HCT116 (cell line): ENCODE measurements around the gene TEX29. TPM values are rescaled to one million over a fixed set of nuclear protein-coding genes. Genes with fewer than 3 reads are reported as not detected.

Source experiments
- ATAC-seq: fragments of 200-7000 bp; cut with Tn5 transposase; 2 replicates; pipeline ENCODE4 v1.9.1; 2020; ENCODE audit warnings: mild to moderate bottlenecking, moderate library complexity
- BruUV-seq: library from RNA; stranded (reverse); fragments of 400-500 nt; replicated peaks from 2 replicates; lab custom pipeline; 2021; lab: Mats Ljungman, UMichigan
- CTCF ChIA-PET: fragments of 300-600 bp; sonication (Branson Sonifier 250); formaldehyde crosslinking; loops from one replicate; lab custom pipeline; 2021; ENCODE audit warnings: antibody characterized with exemption; lab: Charles Lee
- POLR2A ChIA-PET: fragments of 300-600, 350-600 bp; sonication (Branson Sonifier 250); formaldehyde crosslinking; loops from one replicate; lab custom pipeline; 2021; ENCODE audit warnings: antibody characterized with exemption; lab: Charles Lee
- RAD21 ChIA-PET, 2 experiments: fragments of 300-600 bp; sonication (Branson Sonifier 250); formaldehyde crosslinking; loops; one replicate each; lab custom pipeline; 2023; ENCODE audit warnings: low total read pairs in 2 of 2; ENCODE audit not compliant: uncharacterized antibody in 2 of 2, unreplicated experiment in 2 of 2, low non-redundant PET in 1 of 2; lab: Charles Lee
- DNase-seq: peaks from one replicate; pipeline ENCODE4 v3.0.0-alpha.2; 2010; ENCODE audit warnings: low read depth, low spot score
- H2AFZ ChIP-seq: fragments of 200-600 bp; shearing (Covaris generic), sonication (generic); 2 replicates; pipeline ENCODE4 v1.6.1; 2017; ENCODE audit warnings: low read depth, mixed run types, mixed read lengths, antibody characterized with exemption, low read length; ENCODE audit not compliant: poor library complexity, severe bottlenecking
- H3K27ac ChIP-seq: 2 replicates; pipeline ENCODE4 v1.5.1; 2012; ENCODE audit warnings: low read depth, low read length
- H3K27me3 ChIP-seq: fragments of 200-600 bp; sonication (generic); 2 replicates; pipeline ENCODE4 v1.6.1; 2016; ENCODE audit warnings: mixed run types, low read length, mixed read lengths; ENCODE audit not compliant: insufficient read depth
- H3K36me3 ChIP-seq, 2 experiments: fragments of 200-500 bp in 1 of 2; fragments of 200-600 bp in 1 of 2; sonication (Bioruptor generic) in 1 of 2; sonication (generic) in 1 of 2; 2 replicates each; pipeline versions ENCODE4 v1.5.1 to v1.6.1; 2014 to 2016; ENCODE audit warnings: low read length in 2 of 2, inconsistent platforms in 1 of 2, mixed read lengths in 1 of 2, mixed run types in 1 of 2; ENCODE audit not compliant: insufficient read depth in 2 of 2, control insufficient read depth in 1 of 2
- H3K4me1 ChIP-seq, 2 experiments: fragments of 200-600 bp in 1 of 2; sonication (generic) in 1 of 2; 2 replicates each; pipeline versions ENCODE4 v1.5.1 to v1.6.1; 2012 to 2017; ENCODE audit warnings: low read length in 2 of 2, inconsistent platforms in 1 of 2, mild to moderate bottlenecking in 1 of 2, mixed read lengths in 1 of 2, mixed run types in 1 of 2, moderate library complexity in 1 of 2; ENCODE audit not compliant: insufficient read depth in 2 of 2, control insufficient read depth in 1 of 2
- H3K4me2 ChIP-seq: fragments of 200-600 bp; sonication (generic); 2 replicates; pipeline ENCODE4 v1.6.1; 2017; ENCODE audit warnings: mixed run types, low read length, mixed read lengths
- H3K4me3 ChIP-seq, 2 experiments: fragments of 200-600 bp in 1 of 2; sonication (generic) in 1 of 2; replicated peaks in 1 of 2; 2 replicates each; pipeline ENCODE4 v1.5.1; 2011 to 2016; ENCODE audit warnings: low read length in 2 of 2, control low read depth in 1 of 2, low read depth in 1 of 2, mild to moderate bottlenecking in 1 of 2, mixed read lengths in 1 of 2, mixed run types in 1 of 2
- H3K79me2 ChIP-seq: fragments of 200-600 bp; sonication (generic); 2 replicates; pipeline ENCODE4 v1.6.1; 2017; ENCODE audit warnings: mild to moderate bottlenecking, mixed run types, low read length, moderate library complexity, mixed read lengths; ENCODE audit not compliant: insufficient read depth
- H3K9ac ChIP-seq: fragments of 200-600 bp; sonication (generic); 2 replicates; pipeline ENCODE4 v1.6.1; 2016; ENCODE audit warnings: low read length, mixed read lengths
- H3K9me2 ChIP-seq: fragments of 200-600 bp; sonication (generic), shearing (Covaris generic); 2 replicates; pipeline ENCODE4 v1.6.1; 2017; ENCODE audit warnings: mixed run types, mild to moderate bottlenecking, moderate library complexity; ENCODE audit not compliant: insufficient read depth
- H3K9me3 ChIP-seq, 2 experiments: fragments of 200-500 bp in 1 of 2; fragments of 200-600 bp in 1 of 2; sonication (Bioruptor generic) in 1 of 2; sonication (generic) in 1 of 2; 2 replicates each; pipeline ENCODE4 v1.6.1; 2014 to 2017; ENCODE audit warnings: low read length in 2 of 2, mixed read lengths in 2 of 2, inconsistent platforms in 1 of 2, low read depth in 1 of 2, mild to moderate bottlenecking in 1 of 2, mixed run types in 1 of 2, moderate library complexity in 1 of 2; ENCODE audit not compliant: control insufficient read depth in 1 of 2, insufficient read depth in 1 of 2
- H4K20me1 ChIP-seq: fragments of 200-600 bp; sonication (generic), shearing (Covaris generic); 2 replicates; pipeline ENCODE4 v1.6.1; 2017; ENCODE audit warnings: mixed run types, mild to moderate bottlenecking, moderate library complexity; ENCODE audit not compliant: insufficient read depth
- CEBPB ChIP-seq: IDR thresholded peaks from 2 replicates; pipeline ENCODE4 v1.6.1; 2012; ENCODE audit warnings: low read depth
- EZH2phosphoT487 ChIP-seq: fragments of 200-600 bp; IDR thresholded peaks from 2 replicates; pipeline ENCODE4 v1.6.1; 2018; ENCODE audit warnings: antibody characterized with exemption, borderline replicate concordance
- FOSL1 ChIP-seq: IDR thresholded peaks from 2 replicates; pipeline ENCODE4 v1.6.1; 2012; ENCODE audit warnings: low read depth
- POLR2A ChIP-seq: IDR thresholded peaks from 2 replicates; pipeline ENCODE4 v1.7.0; 2011; ENCODE audit warnings: borderline replicate concordance; ENCODE audit not compliant: insufficient read depth, insufficient read length; ENCODE audit errors: extremely low read depth
- POLR2AphosphoS5 ChIP-seq: IDR thresholded peaks from 2 replicates; pipeline ENCODE4 v1.6.1; 2011; ENCODE audit warnings: mild to moderate bottlenecking, low read depth, low read length, moderate library complexity
- SRF ChIP-seq: IDR thresholded peaks from 2 replicates; pipeline ENCODE4 v1.6.1; 2012; ENCODE audit warnings: low read depth
- TCF7L2 ChIP-seq: IDR thresholded peaks from 2 replicates; pipeline ENCODE4 v1.7.0; 2011; ENCODE audit warnings: borderline replicate concordance, inconsistent platforms; ENCODE audit not compliant: insufficient read depth, insufficient read length; ENCODE audit errors: extremely low read depth
- YY1 ChIP-seq: IDR thresholded peaks from 2 replicates; pipeline ENCODE4 v1.6.1; 2011; ENCODE audit warnings: low read length, low read depth, moderate library complexity, mild to moderate bottlenecking; ENCODE audit not compliant: insufficient replicate concordance; ENCODE audit errors: extremely low read depth
- ZFX ChIP-seq: fragments of 450-650 bp; IDR thresholded peaks from 2 replicates; pipeline ENCODE4 v1.6.1; 2017
- ZNF274 ChIP-seq: fragments of 200-500 bp; sonication (Bioruptor generic); IDR thresholded peaks from 2 replicates; pipeline ENCODE4 v1.6.1; 2014; ENCODE audit warnings: mild to moderate bottlenecking, low read depth, low read length, inconsistent platforms
- intact Hi-C: fragments of 100-400 bp; cut with micrococcal nuclease; formaldehyde crosslinking; loops from 2 replicates; pipeline ENCODE4 v1.10.0; 2022
- total RNA-seq: library from RNA; stranded (reverse); gene quantifications from one replicate; pipeline ENCODE4 v1.2.1, GENCODE V29; 2021; ENCODE audit not compliant: unreplicated experiment
- TF ChIP-seq, protein P1 (sequence below): IDR thresholded peaks from 2 replicates; pipeline ENCODE4 v1.6.1; 2011; ENCODE audit warnings: mild to moderate bottlenecking, low read length, moderate library complexity; ENCODE audit not compliant: insufficient replicate concordance; ENCODE audit errors: extremely low read depth
- TF ChIP-seq, protein P2 (sequence below): IDR thresholded peaks from 2 replicates; pipeline ENCODE4 v1.6.1; 2012

TEX29 gene
- total RNA-seq, 1 experiment from 2014 or later: not detected

DNA sequence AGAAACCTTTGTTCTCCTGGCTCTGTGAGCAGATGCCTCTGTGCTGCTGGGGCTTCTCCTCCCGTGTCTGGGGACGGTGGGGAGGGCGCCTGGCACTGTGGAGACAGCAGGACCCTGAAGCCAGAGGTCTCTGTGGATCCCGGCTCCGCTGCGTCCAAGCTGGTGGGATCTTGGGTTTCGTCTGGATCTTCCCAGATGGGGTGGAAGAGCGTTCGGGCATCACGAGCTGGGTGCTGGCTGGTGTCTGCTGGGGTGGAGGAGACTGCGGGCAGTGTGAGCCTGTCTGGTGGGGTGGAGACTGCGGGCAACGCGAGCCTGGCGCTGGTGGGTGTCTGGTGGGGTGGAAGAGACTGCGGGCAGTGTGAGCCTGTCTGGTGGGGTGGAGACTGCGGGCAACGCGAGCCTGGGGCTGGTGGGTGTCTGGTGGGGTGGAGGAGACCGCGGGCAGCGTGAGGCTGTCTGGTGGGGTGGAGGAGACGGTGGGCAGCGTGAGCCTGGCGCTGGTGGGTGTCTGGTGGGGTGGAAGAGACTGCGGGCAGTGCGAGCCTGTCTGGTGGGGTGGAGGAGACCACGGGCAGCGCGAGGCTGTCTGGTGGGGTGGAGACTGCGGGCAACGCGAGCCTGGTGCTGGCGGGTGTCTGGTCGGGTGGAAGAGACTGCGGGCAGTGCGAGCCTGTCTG, 5.6 kb downstream of the TEX29 start:
- no peak for ATAC-seq
- TF ChIP-seq, protein P1, sequence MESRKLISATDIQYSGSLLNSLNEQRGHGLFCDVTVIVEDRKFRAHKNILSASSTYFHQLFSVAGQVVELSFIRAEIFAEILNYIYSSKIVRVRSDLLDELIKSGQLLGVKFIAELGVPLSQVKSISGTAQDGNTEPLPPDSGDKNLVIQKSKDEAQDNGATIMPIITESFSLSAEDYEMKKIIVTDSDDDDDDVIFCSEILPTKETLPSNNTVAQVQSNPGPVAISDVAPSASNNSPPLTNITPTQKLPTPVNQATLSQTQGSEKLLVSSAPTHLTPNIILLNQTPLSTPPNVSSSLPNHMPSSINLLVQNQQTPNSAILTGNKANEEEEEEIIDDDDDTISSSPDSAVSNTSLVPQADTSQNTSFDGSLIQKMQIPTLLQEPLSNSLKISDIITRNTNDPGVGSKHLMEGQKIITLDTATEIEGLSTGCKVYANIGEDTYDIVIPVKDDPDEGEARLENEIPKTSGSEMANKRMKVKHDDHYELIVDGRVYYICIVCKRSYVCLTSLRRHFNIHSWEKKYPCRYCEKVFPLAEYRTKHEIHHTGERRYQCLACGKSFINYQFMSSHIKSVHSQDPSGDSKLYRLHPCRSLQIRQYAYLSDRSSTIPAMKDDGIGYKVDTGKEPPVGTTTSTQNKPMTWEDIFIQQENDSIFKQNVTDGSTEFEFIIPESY: no peak
- no peak for TF ChIP-seq SRF
- TF ChIP-seq, protein P2, sequence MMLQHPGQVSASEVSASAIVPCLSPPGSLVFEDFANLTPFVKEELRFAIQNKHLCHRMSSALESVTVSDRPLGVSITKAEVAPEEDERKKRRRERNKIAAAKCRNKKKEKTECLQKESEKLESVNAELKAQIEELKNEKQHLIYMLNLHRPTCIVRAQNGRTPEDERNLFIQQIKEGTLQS: no peak
- TF ChIP-seq ZFX: no peak
- TF ChIP-seq ZNF274: no peak
- no peak for TF ChIP-seq EZH2phosphoT487
- TF ChIP-seq TCF7L2: no peak
- no peak for TF ChIP-seq POLR2A
- TF ChIP-seq POLR2AphosphoS5: no peak
- no peak for TF ChIP-seq FOSL1
- no peak for TF ChIP-seq YY1
- TF ChIP-seq CEBPB: no peak
- TF ChIP-seq, all 23 proteins: peak for 0
- Histone ChIP-seq H3K36me3 (no peaks in the 10 kb centered on the region), H3K9me3 (no peaks in the 10 kb centered on the region), H3K4me3 (no peak overlapping the region), H3K9me2 (no peaks in the 10 kb centered on the region), H2AFZ (no peak overlapping the region), H3K9ac (no peak overlapping the region), H3K4me1 (no peaks in the 10 kb centered on the region), H4K20me1 (no peaks in the 10 kb centered on the region), H3K4me2 (no peak overlapping the region), H3K79me2 (no peaks in the 10 kb centered on the region), H3K27ac (no peak overlapping the region), H3K27me3 (no peaks in the 10 kb centered on the region)
- POLR2A ChIA-PET: no interaction called here
- no TSS peak for BruUV-seq
- intact Hi-C loops: no loop called here
- RAD21 ChIA-PET: no interaction called here
- no peak for DNase-seq
- CTCF ChIA-PET: no interaction called here
